Lower leg skin (tissue), 4 donors: Measurements from ENCODE around the gene ZNF280D. TPM values are rescaled to one million over a fixed set of nuclear protein-coding genes. Genes with fewer than 3 reads are reported as not detected.
A peak's percentile ranks its signal among the peaks of the same experiment; 100 is the strongest.
"Not testable (repeated sequence)": the region's sequence is repeated elsewhere in the genome, so short reads cannot be mapped to it uniquely, and the experiment has no call there.

Experiments used
- DNase-seq, 2 donors: peaks; one replicate each; pipeline ENCODE4 v3.0.0-alpha.2; 2019; ENCODE audit warnings: low spot score in 2 of 2
- H3K4me3 ChIP-seq: fragments of 200-600 bp; sonication (generic); 2 replicates; pipeline ENCODE4 v1.5.1; 2017; ENCODE audit warnings: mild to moderate bottlenecking, low read depth; ENCODE audit not compliant: poor library complexity, severe bottlenecking
- CTCF ChIP-seq, 3 donors: fragments of 450-650 bp; IDR thresholded peaks; one replicate each; pipeline ENCODE4 v1.5.1; 2016; ENCODE audit warnings: antibody characterized with exemption in 3 of 3, mild to moderate bottlenecking in 3 of 3, moderate library complexity in 2 of 3
- POLR2A ChIP-seq, 2 donors: fragments of 450-650 bp; IDR thresholded peaks; one replicate each; pipeline ENCODE4 v1.6.1; 2016 to 2017; ENCODE audit warnings: antibody characterized with exemption in 2 of 2, mild to moderate bottlenecking in 1 of 2, moderate library complexity in 1 of 2
- WGBS, 2 donors: methylation state at CpG; one replicate each; pipeline ENCODE4 v1.1.5; 2018; 5-methylcytosine and 5-hydroxymethylcytosine counted together
- intact Hi-C: fragments of 100-400 bp; cut with DNase I; formaldehyde crosslinking; loops from one replicate; pipeline ENCODE4 v1.15.0; 2023; ENCODE audit warnings: low total_unique reads
- total RNA-seq, 4 donors: library from RNA; depleted of rRNA; stranded (reverse); fragments of >200 nt; gene quantifications; one replicate each; pipeline ENCODE4 v1.1.0, GENCODE V29; 2016

Gene ZNF280D
- 10 to 100 TPM; 22.8 to 30.8 (median 25.9) TPM for total RNA-seq

GRCh38 chr15:56733136-56734012 lies at the start of gene ZNF280D:
Gene ZNF280D (minus strand): TSS chr15:56733509. CDS start chr15:56707109, 26,400 bp downstream.
- TF ChIP-seq CTCF (IDR thresholded peaks at IDR 0.05) (no peak), POLR2A (IDR thresholded peaks at IDR 0.05) (no peak)
- WGBS, 2 donors, result 13 to 15% methylated on average over 67 to 68 of the region's 101 CpGs
- intact Hi-C loops, result no loop called here
- peak within 1 kb of the TSS; percentile 34 for H3K4me3 ChIP-seq
- peak; percentile 83 to 97 for DNase-seq

DNA sequence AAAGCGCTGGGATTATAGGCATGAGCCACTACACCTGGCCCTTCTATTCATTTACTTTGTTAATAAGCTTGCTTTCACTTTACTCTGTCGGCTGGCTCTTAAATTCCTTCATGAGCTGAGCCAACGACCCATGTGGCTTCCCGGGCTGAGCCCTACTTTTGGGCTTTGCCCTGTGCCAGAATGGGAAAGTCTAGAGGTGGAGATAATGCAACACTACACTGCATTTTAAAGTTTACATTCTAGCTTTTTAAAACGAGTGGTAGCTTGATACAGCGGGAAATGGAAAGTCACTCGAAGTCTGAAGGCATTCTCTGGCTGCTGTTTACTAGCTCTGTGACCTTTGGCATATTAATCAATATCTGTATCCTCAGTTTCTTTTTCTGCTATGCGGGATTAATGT lies 49.0 kb upstream of the ZNF280D start:
- intact Hi-C loops, result no loop called here
- DNase-seq, result no peak
- H3K4me3 ChIP-seq, result no peak overlapping the region
- WGBS, 2 donors, result 89 to 92% methylated on average over 8 of the region's 8 CpGs
- TF ChIP-seq CTCF (IDR thresholded peaks at IDR 0.05) (no peak), POLR2A (IDR thresholded peaks at IDR 0.05) (no peak)

- WGBS, 2 donors, result 98% methylated on average over 2 of the region's 2 CpGs
- no peak for DNase-seq
These were observed 48.4 kb upstream of the ZNF280D start for GRCh38 chr15:56781666-56782065.

GRCh38 chr15:56780102-56780725 lies 46.9 kb upstream of the ZNF280D start:
- 87 to 91% methylated on average over 12 of the region's 12 CpGs for WGBS, 2 donors
- H3K4me3 ChIP-seq, DNase-seq, intact Hi-C loops: not testable (repeated sequence)

More at GRCh38 chr15:56781666-56782065, 48.4 kb upstream of the ZNF280D start:
- H3K4me3 ChIP-seq, result no peak overlapping the region
- no peak for TF ChIP-seq CTCF (IDR thresholded peaks at IDR 0.05)
- intact Hi-C loops, result no loop called here

DNA sequence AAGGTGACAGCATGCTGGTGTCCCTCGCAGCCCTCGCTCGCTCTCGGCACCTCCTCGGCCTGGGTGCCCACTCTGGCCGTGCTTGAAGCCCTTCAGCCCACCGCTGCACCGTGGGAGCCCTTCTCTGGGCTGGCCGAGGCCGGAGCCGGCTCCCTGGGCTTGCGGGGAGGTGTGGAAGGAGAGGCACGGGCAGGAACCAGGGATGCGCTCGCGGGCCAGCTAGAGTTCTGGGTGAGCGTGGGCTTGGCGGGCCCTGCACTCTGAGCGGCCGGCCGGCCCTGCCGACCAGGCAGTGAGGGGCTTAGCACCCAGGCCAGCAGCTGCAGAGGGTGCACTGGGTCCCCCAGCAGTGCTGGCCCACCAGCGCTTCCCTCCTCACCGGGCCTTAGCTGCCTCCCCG lies 46.1 kb upstream of the ZNF280D start:
- not testable (repeated sequence) for DNase-seq, H3K4me3 ChIP-seq
- WGBS, 2 donors, result 96 to 97% methylated on average over 11 to 16 of the region's 25 CpGs
- intact Hi-C loops, result loop anchor here (5.0 kb wide), 1 partner anchor 1322 kb away; no protein-coding TSS in a partner anchor

DNA sequence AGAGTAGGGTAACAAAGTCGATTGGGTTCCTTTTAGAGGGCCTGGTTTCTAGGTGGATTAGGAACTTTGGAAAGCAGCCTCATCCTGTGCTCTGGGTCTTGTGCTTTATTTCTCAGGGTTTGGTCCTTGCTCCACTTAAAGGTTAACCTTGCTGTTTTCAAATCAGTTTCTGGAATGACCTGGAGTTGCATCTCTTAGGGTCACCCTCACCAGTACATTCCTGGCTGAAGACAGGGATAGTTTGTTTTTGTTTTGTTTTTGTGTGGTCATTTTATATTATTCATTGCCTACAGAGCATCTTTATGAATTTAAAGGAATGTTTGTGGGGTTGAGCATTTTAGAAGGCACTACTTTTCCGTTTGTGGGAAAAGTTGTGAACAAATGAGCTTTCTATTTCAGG lies 45.5 kb upstream of the ZNF280D start:
- no peak for DNase-seq
- 83% methylated on average over 2 of the region's 2 CpGs for WGBS, 2 donors
- TF ChIP-seq POLR2A (IDR thresholded peaks at IDR 0.05) (no peak), CTCF (IDR thresholded peaks at IDR 0.05) (no peak)
- H3K4me3 ChIP-seq, result no peak overlapping the region
- intact Hi-C loops, result loop anchor here (5.0 kb wide), 1 partner anchor 1321 kb away; no protein-coding TSS in a partner anchor
